NT2/D1 (cell line): ENCODE measurements around the gene ADPRS.

Experiments
- DNase-seq: peaks from one replicate; pipeline ENCODE4 v3.0.0-alpha.2; 2011; ENCODE audit warnings: low read depth, low spot score
- H3K27me3 ChIP-seq: 2 replicates; pipeline ENCODE4 v1.6.0; 2011; ENCODE audit warnings: mild to moderate bottlenecking; ENCODE audit not compliant: insufficient read length, insufficient read depth
- H3K36me3 ChIP-seq: 2 replicates; pipeline ENCODE4 v1.6.1; 2011; ENCODE audit warnings: mild to moderate bottlenecking, low read length, mixed read lengths; ENCODE audit not compliant: insufficient read depth, insufficient read length
- H3K4me1 ChIP-seq: 2 replicates; pipeline ENCODE4 v1.5.1; 2011; ENCODE audit not compliant: insufficient read depth, insufficient read length
- H3K4me3 ChIP-seq: 2 replicates; pipeline ENCODE4 v1.5.1; 2011; ENCODE audit warnings: low read depth; ENCODE audit not compliant: insufficient read length
- H3K9ac ChIP-seq: 2 replicates; pipeline ENCODE4 v1.6.0; 2011; ENCODE audit warnings: low read depth; ENCODE audit not compliant: insufficient read length
- H3K9me3 ChIP-seq: 2 replicates; pipeline ENCODE4 v1.5.1; 2011; ENCODE audit warnings: mild to moderate bottlenecking, low read length; ENCODE audit not compliant: insufficient read depth
- SUZ12 ChIP-seq: IDR thresholded peaks from 2 replicates; pipeline ENCODE4 v1.6.1; 2011; ENCODE audit not compliant: insufficient read length, insufficient read depth; ENCODE audit errors: extremely low read depth
- YY1 ChIP-seq: IDR thresholded peaks from 2 replicates; pipeline ENCODE4 v1.6.1; 2011; ENCODE audit not compliant: insufficient read length, insufficient read depth
- ZNF274 ChIP-seq: IDR thresholded peaks from 2 replicates; pipeline ENCODE4 v1.6.1; 2011; ENCODE audit warnings: mild to moderate bottlenecking, low read depth, low read length

ADPRS gene

GRCh38 chr1:36068866-36069265 lies 19.8 kb upstream of the ADPRS start:
- H3K27me3 ChIP-seq: no peaks in the 10 kb centered on the region
- no peak for DNase-seq
- H3K9ac ChIP-seq: no peak overlapping the region
- H3K4me3 ChIP-seq: no peak overlapping the region
- no peaks in the 10 kb centered on the region for H3K4me1 ChIP-seq
- H3K9me3 ChIP-seq: peaks cover 11% of the 10 kb centered on the region
- H3K36me3 ChIP-seq: no peaks in the 10 kb centered on the region
- TF ChIP-seq YY1: no peak
- TF ChIP-seq SUZ12: no peak
- TF ChIP-seq ZNF274: no peak

GRCh38 chr1:36070349-36070748 lies 18.3 kb upstream of the ADPRS start:
- H3K4me1 ChIP-seq: no peaks in the 10 kb centered on the region
- H3K27me3 ChIP-seq: no peaks in the 10 kb centered on the region
- H3K9me3 ChIP-seq: peaks cover 11% of the 10 kb centered on the region
- TF ChIP-seq ZNF274: no peak
- no peak for TF ChIP-seq YY1
- no peak for TF ChIP-seq SUZ12
- H3K36me3 ChIP-seq: no peaks in the 10 kb centered on the region
- no peak for DNase-seq
- H3K4me3 ChIP-seq: no peak overlapping the region
- H3K9ac ChIP-seq: no peak overlapping the region

- no peak for DNase-seq
- H3K4me1 ChIP-seq: no peaks in the 10 kb centered on the region
- H3K9ac ChIP-seq: no peak overlapping the region
- no peak for TF ChIP-seq YY1
- no peak for TF ChIP-seq ZNF274
- no peak for TF ChIP-seq SUZ12
- H3K4me3 ChIP-seq: no peak overlapping the region
- no peaks in the 10 kb centered on the region for H3K9me3 ChIP-seq
- H3K27me3 ChIP-seq: no peaks in the 10 kb centered on the region
- no peaks in the 10 kb centered on the region for H3K36me3 ChIP-seq
These were observed 11.6 kb upstream of the ADPRS start for GRCh38 chr1:36076979-36077573.

- Histone ChIP-seq H3K9ac (no peak overlapping the region), H3K9me3 (no peaks in the 10 kb centered on the region), H3K36me3 (no peaks in the 10 kb centered on the region), H3K4me3 (no peak overlapping the region), H3K27me3 (peaks cover 9% of the 10 kb centered on the region), H3K4me1 (peaks cover 4% of the 10 kb centered on the region)
- no peak for DNase-seq
- TF ChIP-seq YY1: no peak
- TF ChIP-seq ZNF274: no peak
These were observed 8.5 kb upstream of the ADPRS start for GRCh38 chr1:36080236-36080635.

- peaks cover 4% of the 10 kb centered on the region for H3K4me1 ChIP-seq
- no peaks in the 10 kb centered on the region for H3K36me3 ChIP-seq
- H3K9me3 ChIP-seq: no peaks in the 10 kb centered on the region
- H3K27me3 ChIP-seq: peaks cover 9% of the 10 kb centered on the region
- no peak for DNase-seq
- H3K4me3 ChIP-seq: no peak overlapping the region
- H3K9ac ChIP-seq: no peak overlapping the region
- TF ChIP-seq ZNF274: no peak
- TF ChIP-seq YY1: no peak
- TF ChIP-seq SUZ12: no peak
These were observed 7.9 kb upstream of the ADPRS start for GRCh38 chr1:36080801-36081200.

GRCh38 chr1:36081926-36082485 lies 6.7 kb upstream of the ADPRS start:
- no peak for DNase-seq
- TF ChIP-seq SUZ12: no peak
- no peak for TF ChIP-seq ZNF274
- no peak for TF ChIP-seq YY1
- no peaks in the 10 kb centered on the region for H3K9me3 ChIP-seq
- peaks cover 9% of the 10 kb centered on the region for H3K27me3 ChIP-seq
- H3K9ac ChIP-seq: no peak overlapping the region
- H3K4me1 ChIP-seq: peaks cover 12% of the 10 kb centered on the region
- no peak overlapping the region for H3K4me3 ChIP-seq
- no peaks in the 10 kb centered on the region for H3K36me3 ChIP-seq

- H3K9me3 ChIP-seq: no peaks in the 10 kb centered on the region
- H3K9ac ChIP-seq: no peak overlapping the region
- no peak overlapping the region for H3K4me3 ChIP-seq
- peaks cover 9% of the 10 kb centered on the region for H3K27me3 ChIP-seq
- no peak for DNase-seq
- TF ChIP-seq ZNF274 (no peak), YY1 (no peak), SUZ12 (no peak)
- H3K4me1 ChIP-seq: peaks cover 23% of the 10 kb centered on the region
- no peaks in the 10 kb centered on the region for H3K36me3 ChIP-seq
These were observed 5.5 kb upstream of the ADPRS start for GRCh38 chr1:36083219-36083618.
